AG08396 (cell line): Measurements from ENCODE around the gene APOA4.

ENCODE experiments used
- DNase-seq: peaks from one replicate; pipeline ENCODE4 v3.0.0; 2012; ENCODE audit warnings: low spot score, mixed read lengths

The APOA4 gene

GRCh38 chr11:116800610-116801009, 22.5 kb downstream of the APOA4 start:
- DNase-seq: no peak

- DNase-seq: no peak
Observed at GRCh38 chr11:116798368-116798767, 24.7 kb downstream of the APOA4 start.

GRCh38 chr11:116797816-116798215, 25.3 kb downstream of the APOA4 start:
- no peak for DNase-seq

- DNase-seq: no peak
Observed at GRCh38 chr11:116796548-116796947, 26.6 kb downstream of the APOA4 start.

- DNase-seq: no peak
Observed at GRCh38 chr11:116794851-116795250, 28.3 kb downstream of the APOA4 start.

- DNase-seq: no peak
Observed at GRCh38 chr11:116793772-116794097, 29.4 kb downstream of the APOA4 start.

GRCh38 chr11:116792869-116793771, 30.0 kb downstream of the APOA4 start:
- DNase-seq: peak; percentile 65

GRCh38 chr11:116792144-116792868, 30.8 kb downstream of the APOA4 start:
- no peak for DNase-seq

GRCh38 chr11:116791813-116792143, 31.3 kb downstream of the APOA4 start, which contains the start of gene APOA5:
Gene APOA5 (minus strand): TSS chr11:116791879. CDS start chr11:116791860, 19 bp downstream.
- no peak for DNase-seq

- peak; percentile 90 for DNase-seq
Observed at GRCh38 chr11:116791002-116791812, 31.9 kb downstream of the APOA4 start.

GRCh38 chr11:116790167-116791001, 32.7 kb downstream of the APOA4 start:
- DNase-seq: no peak

GRCh38 chr11:116788975-116789374, 34.1 kb downstream of the APOA4 start:
- DNase-seq: no peak

- no peak for DNase-seq
Observed at GRCh38 chr11:116788534-116788933, 34.6 kb downstream of the APOA4 start.

GRCh38 chr11:116787786-116788486, 35.2 kb downstream of the APOA4 start, which contains the start of gene ZPR1:
Gene ZPR1 (minus strand): TSS chr11:116788023. CDS start chr11:116787990, 33 bp downstream.
- peak; percentile 93 for DNase-seq

- DNase-seq: no peak
Observed at GRCh38 chr11:116787436-116787785, 35.7 kb downstream of the APOA4 start.

- DNase-seq: no peak
Observed at GRCh38 chr11:116786966-116787365, 36.1 kb downstream of the APOA4 start.

GRCh38 chr11:116786326-116786725, 36.8 kb downstream of the APOA4 start:
- DNase-seq: no peak

GRCh38 chr11:116782728-116783127, 40.4 kb downstream of the APOA4 start:
- DNase-seq: no peak

- no peak for DNase-seq
Observed at GRCh38 chr11:116778556-116778955, 44.5 kb downstream of the APOA4 start.

- no peak for DNase-seq
Observed at GRCh38 chr11:116777056-116777455, 46.0 kb downstream of the APOA4 start.

GRCh38 chr11:116776522-116776984, 46.6 kb downstream of the APOA4 start:
- DNase-seq: no peak
